HG02571 (cell line): ENCODE data around the gene ANKFY1.
"Not testable (repeated sequence)": the region's sequence is repeated elsewhere in the genome, so short reads cannot be mapped to it uniquely, and the experiment has no call there.

Experiments used
- ATAC-seq: cut with Tn5 transposase; IDR thresholded peaks from one replicate; pipeline ENCODE4 v1.9.1; 2021; ENCODE audit warnings: mild to moderate bottlenecking, moderate library complexity; ENCODE audit not compliant: unreplicated experiment

ANKFY1 gene

DNA sequence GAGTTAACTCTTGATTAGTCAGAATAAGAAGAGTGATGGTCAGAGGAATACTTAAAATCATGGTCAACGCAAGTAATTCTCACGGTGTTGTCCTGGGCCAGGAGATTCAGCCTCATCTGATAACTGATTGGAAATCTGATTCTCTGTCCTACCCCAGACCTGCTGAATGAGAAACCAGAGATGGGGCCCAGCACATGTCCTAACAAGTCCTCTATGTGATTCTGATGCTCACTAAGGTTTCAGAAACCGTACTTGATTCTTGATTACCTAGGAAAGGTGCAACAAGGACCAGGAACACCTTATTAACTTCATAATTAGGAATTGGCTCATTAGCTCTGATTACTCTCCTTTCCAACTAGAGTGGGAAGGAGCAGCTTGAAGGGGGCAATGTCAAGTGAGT lies 44.5 kb downstream of the ANKFY1 start:
- no peak for ATAC-seq

GRCh38 chr17:4215882-4216570 lies 47.8 kb downstream of the ANKFY1 start:
- no peak for ATAC-seq

- ATAC-seq, result no peak
Measured at GRCh38 chr17:4214157-4214556, 49.6 kb downstream of the ANKFY1 start.

DNA sequence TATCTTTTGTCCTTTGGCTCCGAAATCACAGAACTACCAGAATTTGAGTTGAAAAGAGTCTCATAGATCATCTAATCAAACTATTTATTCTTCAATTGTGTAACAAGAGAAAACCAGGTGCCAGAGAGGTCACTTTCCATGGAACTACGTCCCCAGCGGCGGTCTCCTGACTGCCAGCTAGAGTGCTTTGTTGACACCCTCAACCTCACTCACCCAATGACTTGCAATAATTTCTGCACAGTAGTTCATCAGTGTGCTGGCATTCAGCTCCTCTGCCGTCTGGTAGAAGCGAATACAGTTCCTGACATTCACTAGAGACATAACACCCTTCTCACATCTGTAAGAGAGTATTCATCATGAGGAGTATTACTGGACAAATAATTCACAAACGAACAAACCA lies 54.2 kb downstream of the ANKFY1 start:
- ATAC-seq, result no peak

GRCh38 chr17:4208238-4208637 lies 55.5 kb downstream of the ANKFY1 start:
- ATAC-seq, result no peak

- ATAC-seq, result no peak
Measured at GRCh38 chr17:4206962-4207361, 56.8 kb downstream of the ANKFY1 start.

- ATAC-seq, result no peak
Measured at GRCh38 chr17:4205917-4206316, 57.9 kb downstream of the ANKFY1 start.

DNA sequence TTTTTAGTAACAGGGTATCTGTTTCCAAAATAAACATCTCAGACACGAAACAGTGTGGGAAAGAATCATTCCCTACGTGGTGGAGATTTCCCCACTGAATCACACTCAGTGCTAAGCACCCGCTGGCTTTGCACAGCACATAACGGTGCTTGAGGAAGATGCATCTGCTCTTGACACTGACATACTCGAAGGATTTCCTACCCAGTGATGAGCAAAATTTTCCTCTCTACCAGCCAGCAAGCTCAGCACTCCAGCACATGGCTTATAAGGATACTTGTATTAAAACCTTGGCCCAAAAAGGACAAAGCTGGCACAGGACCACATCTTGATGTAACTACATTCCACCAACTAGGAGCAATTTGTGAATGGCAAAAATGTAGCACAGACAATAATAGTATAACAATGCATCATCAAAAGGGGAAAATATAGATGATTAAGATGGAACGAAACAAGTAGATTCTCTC lies 59.0 kb downstream of the ANKFY1 start:
- no peak for ATAC-seq

- no peak for ATAC-seq
Measured at GRCh38 chr17:4204190-4204589, 59.6 kb downstream of the ANKFY1 start.

- ATAC-seq, result no peak
Measured at GRCh38 chr17:4201226-4201625, 62.6 kb downstream of the ANKFY1 start.

- no peak for ATAC-seq
Measured at GRCh38 chr17:4199818-4200402, 63.9 kb downstream of the ANKFY1 start.

- no peak for ATAC-seq
Measured at GRCh38 chr17:4198995-4199394, 64.8 kb downstream of the ANKFY1 start.

DNA sequence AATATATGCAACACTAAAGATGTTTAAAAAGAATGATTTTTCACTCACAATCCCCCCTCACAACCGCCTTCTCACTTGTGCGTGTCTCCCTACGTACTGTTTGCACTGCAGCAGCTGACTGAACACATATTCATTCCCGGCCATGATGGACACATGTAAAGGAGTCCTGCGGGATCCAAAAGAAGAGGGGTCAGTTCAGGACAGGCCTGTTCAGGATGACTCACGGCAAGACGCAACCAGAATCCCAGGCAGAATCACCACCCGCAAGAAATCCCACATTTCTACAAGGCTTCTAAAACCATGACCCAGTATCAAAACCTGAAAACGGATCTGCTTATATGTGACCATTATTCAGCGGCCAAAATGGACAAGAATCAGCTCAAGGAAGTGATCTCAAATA lies 68.5 kb downstream of the ANKFY1 start:
- ATAC-seq, result no peak

DNA sequence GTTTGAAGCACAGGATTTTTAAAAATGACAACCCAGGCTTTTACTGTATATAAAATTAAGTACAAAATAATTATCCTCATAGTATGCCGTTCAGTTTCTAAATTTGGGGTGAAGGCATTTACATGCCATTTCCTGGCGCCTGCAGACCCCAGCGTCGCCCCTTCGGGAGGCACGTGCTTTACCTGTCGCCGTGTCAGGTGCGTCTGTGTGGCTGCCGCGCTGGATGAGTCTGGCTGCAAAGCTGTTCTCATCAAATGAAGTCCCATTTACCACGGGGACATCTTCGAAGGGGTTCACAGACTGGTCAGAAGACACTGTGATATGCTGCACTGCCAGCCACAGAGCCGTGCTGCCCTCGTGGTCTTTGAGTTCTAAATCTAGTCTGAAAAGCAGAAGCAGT lies 69.0 kb downstream of the ANKFY1 start:
- ATAC-seq, result no peak

- ATAC-seq, result not testable (repeated sequence)
Measured at GRCh38 chr17:4190791-4191190, 73.0 kb downstream of the ANKFY1 start.

- no peak for ATAC-seq
Measured at GRCh38 chr17:4189280-4189679, 74.5 kb downstream of the ANKFY1 start.

DNA sequence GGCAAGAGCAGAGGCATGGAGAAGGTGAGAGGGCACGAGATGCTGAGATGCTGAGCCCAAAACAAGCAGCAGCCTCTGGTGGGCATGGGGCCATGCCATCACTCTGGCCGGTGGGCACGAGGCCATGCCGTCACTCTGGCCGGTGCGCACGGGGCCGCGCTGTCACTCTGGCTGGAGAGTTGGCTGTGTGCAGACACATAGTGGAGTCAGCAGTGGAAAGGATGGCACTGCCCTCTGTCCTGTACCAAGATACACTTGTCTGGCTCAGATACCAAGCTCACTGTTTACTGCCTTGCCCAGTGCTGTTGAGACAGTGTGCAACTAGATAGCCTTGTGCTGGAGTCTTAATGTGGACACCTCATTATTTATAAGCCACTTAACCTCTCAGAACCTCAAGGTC lies 75.7 kb downstream of the ANKFY1 start:
- ATAC-seq, result no peak

DNA sequence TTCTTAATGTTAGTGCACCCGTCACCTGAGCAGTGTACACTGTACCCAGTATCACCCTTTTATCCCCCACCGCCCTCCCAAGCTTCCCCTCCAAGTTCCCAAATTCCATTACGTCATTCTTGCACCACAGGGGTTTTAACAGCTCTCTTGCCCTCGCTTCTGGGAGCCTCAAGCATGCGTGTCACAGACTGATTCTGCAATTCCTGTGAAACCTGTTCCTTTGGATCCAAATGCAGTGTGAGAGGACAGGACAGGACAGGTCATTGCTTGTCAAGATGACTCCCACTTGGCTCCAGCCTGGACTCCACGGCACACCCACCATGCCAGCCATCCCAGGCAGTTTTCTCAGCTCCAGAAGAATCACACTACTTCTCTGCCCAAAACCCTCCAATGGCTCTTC lies 76.7 kb downstream of the ANKFY1 start:
- no peak for ATAC-seq

DNA sequence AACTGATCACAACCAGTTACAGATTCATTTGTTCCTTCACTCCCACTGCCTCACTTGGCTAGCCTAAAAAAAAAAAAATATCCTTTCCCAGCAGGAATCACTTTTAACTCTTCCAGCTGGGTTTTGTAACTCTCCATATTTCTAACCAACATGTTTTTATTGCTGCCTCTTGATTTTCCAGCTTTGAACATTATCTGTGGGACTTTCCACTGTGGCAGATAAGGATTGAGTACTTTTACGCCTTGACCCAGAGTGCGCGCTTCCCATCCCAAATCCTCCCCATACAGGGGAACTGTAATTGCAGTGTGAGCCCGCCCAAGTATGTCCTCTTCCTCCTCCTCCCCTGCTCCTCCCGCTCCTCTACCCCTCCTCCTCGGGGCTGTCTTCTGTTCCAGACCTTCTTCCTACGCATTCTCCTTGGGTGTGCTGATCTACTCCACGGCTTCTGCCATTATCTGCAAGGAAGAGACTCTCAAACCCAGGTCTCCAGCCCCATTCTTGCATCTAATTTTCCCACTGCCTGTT lies 77.4 kb downstream of the ANKFY1 start:
- no peak for ATAC-seq

DNA sequence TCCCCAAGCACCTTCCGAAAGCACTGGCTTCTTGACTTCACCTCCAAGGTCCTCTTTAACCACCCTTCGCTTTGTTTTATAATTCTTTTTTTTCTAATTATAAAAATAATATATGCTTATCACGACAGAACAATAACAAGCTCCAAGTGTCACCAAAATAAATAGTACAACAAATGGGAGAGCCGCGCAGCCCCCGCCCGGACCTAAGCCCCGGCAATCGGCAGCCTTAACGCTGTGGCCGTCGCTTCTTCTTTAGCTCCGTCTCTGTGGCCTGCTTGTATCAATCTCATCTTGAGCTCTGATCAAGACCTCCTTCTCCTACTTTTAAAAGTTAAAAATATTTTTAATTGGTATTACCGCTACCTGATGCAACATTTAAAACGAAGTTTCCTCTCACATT lies 78.1 kb downstream of the ANKFY1 start:
- ATAC-seq, result no peak

DNA sequence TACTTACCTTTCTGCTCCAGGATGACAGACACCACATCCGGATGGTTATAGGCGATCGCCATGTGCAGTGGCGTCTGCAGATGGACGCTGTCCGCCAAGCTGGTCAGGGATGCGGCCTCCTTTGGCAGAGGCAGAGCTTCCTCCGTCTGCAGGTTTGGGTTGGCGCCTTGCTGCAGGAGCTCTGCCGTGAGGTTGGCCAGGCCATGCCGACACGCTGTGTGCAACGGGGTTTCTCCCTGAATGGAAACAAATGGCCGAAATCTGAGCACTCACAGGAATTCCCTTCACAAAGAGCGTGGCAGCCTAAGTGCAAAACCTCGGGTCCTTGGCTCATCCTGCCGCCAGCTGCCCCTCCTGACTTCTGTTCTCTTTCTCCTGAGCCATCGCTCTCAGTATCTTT lies 79.0 kb downstream of the ANKFY1 start:
- ATAC-seq, result no peak

DNA sequence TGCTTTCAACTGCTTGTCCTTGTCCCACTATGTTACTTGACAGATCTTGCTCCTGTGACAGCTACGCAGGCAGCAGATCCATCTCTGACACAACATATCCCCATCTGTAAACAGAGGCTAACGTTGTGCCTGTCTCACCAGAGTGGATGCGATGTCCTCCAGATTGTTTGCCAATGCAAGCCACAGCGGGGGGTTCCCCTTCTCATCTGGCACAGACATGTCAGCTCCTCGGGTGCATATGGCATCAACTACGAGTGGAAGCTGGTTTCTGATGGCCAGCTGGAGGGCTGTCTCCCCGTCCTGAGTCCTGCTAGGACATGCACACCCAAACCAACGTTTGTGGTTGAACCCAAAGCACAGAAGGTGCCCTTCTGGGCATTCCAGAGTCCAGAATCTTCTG lies 81.7 kb downstream of the ANKFY1 start:
- ATAC-seq, result no peak

- ATAC-seq, result no peak
Measured at GRCh38 chr17:4180791-4181190, 83.0 kb downstream of the ANKFY1 start.
